ENCODE data around the gene CYP4F22.
"Not testable (repeated sequence)": the region's sequence is repeated elsewhere in the genome, so short reads cannot be mapped to it uniquely, and the experiment has no call there.

Gene CYP4F22

DNA sequence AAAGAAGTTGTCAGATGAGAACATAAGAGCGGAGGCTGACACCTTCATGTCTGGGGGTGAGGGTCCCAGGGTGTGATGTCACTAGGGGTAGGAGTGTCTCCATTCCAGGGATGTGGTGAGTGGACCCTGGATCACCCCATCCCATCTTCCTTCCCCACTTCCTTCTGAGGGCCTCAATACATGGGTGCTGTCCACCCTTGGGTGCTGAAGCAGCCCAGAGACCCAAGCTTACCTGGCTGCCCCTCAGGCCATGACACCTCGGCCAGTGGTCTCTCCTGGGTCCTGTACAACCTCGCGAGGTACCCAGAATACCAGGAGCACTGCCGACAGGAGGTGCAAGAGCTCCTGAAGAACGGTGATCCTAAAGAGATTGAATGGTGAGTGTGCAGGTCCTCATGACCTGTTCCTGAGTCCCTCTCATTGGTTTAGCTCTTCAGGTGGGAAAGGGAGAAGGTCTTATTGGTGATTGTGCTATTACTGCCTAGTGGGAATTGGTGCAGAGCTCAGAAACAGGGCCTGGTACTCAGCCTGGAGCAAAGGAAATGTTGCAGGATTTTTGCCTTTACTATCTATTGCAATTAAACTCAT is 69.0 kb downstream of the CYP4F22 start:
- no peak for DNase-seq

DNA sequence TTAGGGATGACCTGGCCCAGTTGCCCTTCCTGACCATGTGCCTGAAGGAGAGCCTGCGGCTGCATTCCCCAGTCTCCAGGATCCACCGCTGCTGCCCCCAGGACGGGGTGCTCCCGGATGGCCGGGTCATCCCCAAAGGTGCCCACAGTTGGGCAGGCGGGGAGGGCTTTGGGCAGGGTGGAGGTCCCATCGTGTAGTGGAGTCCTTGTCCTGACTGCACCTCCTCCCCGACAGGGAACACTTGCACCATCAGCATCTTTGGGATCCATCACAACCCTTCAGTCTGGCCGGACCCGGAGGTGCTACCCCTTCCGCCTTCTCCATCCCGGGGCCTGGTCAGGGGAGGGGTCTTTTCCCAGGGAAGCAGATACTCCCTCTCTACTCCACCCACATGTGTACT is 75.0 kb downstream of the CYP4F22 start:
- DNase-seq, result no peak

DNA sequence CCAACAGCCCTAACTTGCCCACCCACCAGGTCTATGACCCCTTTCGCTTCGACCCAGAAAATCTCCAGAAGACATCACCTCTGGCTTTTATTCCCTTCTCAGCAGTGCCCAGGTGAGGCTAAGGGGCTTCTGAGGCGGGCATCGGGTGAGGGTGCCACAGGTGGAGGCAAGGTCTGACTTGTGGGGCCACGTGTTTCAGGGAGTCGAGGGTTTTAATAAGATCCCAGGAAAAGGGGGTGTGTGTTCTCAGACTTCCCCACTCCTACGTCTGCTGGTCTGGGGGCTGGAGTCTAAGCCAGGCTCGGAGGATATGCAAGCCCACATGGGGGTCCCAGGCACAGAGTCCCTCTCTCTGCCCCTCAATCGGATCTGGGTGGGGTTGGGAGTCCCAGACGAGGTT is 75.8 kb downstream of the CYP4F22 start:
- no peak for DNase-seq

DNA sequence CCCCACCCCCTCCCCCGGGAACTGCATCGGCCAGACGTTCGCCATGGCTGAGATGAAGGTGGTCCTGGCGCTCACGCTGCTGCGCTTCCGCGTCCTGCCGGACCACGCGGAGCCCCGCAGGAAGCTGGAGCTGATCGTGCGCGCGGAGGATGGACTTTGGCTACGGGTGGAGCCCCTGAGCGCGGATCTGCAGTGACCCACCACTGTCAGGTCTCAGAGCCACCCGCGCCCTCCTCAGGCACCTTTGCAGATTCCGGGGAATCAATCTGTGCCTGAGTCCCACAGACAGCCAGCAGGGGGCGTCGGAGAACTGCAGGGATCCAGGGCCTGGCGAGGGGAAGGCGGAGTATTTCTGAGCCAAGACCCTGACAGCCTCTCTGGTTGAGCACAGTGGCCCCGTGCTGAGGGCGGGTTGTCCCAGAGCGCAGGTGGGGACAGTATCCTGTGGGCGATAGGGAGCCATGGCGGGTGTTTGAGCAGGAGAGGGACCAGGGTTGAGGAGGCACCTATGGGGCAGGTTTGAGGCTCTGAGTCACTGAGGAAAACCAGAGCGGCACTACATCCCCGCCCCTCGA is 76.3 kb downstream of the CYP4F22 start:
- peak; percentile 71 for DNase-seq

DNA sequence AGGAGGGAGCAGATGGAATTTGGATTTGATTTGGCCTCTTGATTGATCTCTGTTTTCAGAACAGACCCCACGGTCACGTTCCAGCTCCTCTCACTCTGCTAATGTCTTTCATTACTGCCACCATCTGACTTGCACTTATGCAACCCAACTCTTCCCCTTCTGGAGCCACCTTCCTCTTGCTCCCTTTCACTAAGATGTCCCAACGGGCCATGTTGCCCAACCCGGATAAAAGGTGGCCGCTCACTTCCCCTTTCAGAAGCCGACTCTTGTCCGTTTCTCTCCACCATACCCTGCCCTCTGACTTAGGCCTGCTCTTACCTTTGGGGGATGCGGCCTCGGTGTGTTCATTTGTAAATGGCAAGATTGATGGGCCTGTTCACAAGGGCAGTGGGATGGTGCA is 79.3 kb downstream of the CYP4F22 start:
- peak; percentile 10 for DNase-seq

DNA sequence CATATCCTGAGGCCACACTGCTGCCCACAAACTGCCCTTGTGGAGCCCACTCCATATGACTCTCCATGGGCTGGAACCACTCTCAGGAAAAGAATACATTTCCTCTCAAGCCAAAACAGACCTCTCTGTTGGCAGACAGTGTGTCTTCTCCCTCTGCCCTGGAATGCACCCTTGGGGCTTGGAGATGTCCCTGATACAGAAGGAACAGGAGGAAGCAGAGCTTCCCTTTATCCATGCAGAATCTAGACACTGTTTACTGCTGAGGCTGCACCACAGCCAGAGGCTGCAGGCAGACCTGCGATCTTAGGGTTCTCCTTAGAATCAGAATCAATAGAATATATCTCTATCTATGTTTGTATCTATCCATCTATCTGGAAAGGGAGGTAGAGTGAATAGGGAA is 79.9 kb downstream of the CYP4F22 start:
- DNase-seq, result no peak

DNA sequence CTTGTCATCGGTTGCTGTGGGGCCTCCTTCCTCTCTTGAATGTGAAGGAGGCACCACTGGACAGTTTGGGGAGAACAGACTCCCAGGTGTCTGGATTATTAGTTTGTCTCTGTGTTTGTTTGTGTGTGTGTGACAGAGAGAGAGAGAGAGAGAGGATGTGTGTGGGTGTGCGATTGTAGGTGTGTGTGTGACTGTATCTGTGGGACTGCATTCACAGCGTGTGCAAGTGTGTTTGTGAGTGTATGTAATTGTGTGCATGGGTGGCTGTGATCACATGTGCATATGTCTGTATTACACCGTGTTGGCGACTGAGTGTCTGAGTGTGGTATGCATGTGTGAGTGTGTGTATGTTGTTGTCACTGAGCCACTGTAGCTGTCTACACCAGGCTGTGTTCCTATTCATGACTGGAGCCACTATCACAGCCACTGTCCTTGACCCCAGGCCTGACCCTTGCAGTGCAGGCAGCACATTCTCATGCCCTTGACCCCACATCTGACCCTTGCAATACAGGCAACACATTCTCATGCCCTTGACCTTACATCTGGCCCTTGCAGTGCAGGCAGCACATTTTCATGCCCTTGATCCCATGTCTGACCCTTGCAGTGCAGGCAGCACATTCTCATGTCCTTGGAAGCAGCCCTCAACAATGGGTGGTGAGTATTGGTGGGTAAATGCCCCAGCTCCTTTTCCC is 81.6 kb downstream of the CYP4F22 start:
- DNase-seq, result no peak

DNA sequence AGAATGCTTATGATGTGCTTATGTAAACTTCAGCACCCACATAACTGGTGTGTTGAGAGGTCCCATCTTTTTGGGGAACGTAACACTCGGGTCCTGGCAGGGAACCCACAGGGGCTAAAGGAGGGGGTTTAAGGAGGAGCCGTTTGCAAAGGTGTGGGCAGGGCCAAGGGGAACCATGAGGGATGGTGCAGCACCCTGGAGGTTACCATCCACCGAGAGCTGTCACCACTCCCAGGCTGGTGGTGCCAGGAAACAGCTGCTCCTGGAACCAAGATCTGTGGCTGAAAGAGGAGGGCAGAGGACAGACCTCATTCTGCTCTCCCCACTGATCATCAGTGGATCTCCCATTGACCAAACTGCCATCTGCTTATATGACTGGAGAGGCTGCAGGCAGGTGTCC is 83.5 kb downstream of the CYP4F22 start:
- DNase-seq, result no peak

DNA sequence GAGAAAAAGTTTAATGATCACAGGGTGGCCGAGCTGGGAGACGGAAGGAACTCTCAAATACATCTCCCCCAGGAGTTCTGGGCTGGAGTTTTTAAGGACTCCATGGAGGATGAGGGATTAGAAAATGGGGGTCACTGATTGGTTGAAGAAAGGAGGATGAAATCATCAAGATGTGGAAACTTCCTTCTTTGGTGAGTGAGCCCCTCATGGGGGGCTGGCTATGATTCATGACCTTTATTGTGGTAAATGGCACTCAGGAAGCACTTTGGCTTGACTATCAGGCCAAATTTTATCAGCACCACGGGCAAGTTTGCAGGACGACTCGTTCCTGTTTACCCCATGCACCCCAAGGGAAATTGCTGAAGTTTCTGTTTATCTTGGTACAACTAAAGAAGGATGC is 84.2 kb downstream of the CYP4F22 start:
- DNase-seq, result not testable (repeated sequence)

DNA sequence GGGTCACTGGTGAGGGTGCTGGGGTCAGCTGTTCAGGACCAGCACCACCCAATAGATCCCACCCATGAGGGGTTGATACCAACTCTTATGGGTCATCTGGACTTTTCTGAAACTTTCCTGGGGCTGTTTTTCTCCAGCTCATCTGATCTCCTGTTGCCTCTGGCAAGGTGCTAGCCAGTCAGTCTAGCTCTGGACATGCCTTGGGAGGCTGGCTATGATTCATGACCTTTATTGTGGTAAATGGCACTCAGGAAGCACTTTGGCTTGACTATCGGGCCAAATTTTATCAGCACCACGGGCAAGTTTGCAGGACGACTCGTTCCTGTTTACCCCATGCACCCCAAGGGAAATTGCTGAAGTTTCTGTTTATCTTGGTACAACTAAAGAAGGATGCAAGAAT is 85.4 kb downstream of the CYP4F22 start:
- not testable (repeated sequence) for DNase-seq

DNA sequence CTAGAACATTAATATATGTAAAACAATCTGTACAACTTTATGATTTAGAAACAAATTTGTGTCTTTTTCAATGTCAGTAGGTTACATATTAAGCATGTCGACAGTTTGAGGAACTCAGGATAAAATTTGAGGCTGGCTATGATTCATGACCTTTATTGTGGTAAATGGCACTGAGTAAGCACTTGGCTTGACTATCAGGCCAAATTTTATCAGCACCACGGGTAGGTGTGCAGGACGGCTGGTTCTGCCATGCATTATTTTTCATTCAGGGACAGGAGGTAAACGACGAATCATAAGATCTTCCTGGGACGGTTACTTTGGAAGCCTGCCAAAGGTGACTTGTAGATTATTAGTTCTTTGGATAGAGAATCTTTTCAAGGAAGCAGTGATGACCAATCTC is 86.7 kb downstream of the CYP4F22 start:
- DNase-seq, result no peak

Measured in CD4-positive, alpha-beta T cell treated with Interleukin-4 for 4 hours (primary cell).